HG03521 (cell line): ENCODE results near the gene COL2A1.
"Not testable (repeated sequence)": the region's sequence is repeated elsewhere in the genome, so short reads cannot be mapped to it uniquely, and the experiment has no call there.

Source experiments
- ATAC-seq: cut with Tn5 transposase; IDR thresholded peaks from one replicate; pipeline ENCODE4 v1.9.1; 2021; ENCODE audit warnings: mild to moderate bottlenecking, moderate library complexity; ENCODE audit not compliant: unreplicated experiment

Gene COL2A1

GRCh38 chr12:47978598-47978873 lies 25.7 kb downstream of the COL2A1 start:
- ATAC-seq: no peak

- no peak for ATAC-seq
These were observed 26.3 kb downstream of the COL2A1 start for GRCh38 chr12:47977772-47978597.

DNA sequence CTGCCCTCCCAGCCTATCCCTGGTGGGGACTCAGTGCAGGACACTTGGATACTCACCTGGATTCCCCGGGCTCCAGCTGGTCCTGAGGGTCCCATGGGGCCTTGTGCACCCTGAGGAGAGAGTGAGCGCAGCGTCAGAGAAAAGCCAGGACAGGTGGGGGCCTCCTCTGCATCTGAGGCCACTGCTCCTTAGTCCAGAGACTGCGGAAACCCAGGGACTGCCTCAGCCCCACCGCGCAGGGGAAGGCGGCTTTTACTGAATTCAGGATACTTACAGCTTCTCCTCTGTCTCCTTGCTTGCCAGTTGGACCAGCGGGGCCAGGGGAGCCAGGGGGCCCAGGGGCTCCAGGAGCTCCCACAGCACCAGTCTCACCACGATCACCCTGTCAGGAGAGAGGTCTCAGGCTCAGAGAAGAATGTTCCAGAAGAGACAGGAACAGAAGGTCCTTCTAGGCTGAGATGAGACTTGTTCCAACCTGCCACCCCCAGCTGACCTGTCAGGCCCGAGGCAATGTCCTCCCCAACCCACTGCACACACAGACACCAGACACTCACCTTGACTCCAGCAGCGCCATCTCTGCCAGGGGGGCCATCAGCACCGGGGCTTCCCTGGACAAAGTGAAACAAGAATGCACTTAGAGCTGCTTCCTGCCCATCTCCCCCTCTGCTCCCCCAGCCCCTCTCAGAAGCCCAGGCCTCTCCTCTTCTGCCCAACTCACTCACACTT lies 27.1 kb downstream of the COL2A1 start:
- no peak for ATAC-seq

GRCh38 chr12:47975816-47976215 lies 28.5 kb downstream of the COL2A1 start:
- ATAC-seq: no peak

- ATAC-seq: no peak
These were observed 29.1 kb downstream of the COL2A1 start for GRCh38 chr12:47975036-47975620.

GRCh38 chr12:47973870-47974269 lies 30.4 kb downstream of the COL2A1 start:
- no peak for ATAC-seq

DNA sequence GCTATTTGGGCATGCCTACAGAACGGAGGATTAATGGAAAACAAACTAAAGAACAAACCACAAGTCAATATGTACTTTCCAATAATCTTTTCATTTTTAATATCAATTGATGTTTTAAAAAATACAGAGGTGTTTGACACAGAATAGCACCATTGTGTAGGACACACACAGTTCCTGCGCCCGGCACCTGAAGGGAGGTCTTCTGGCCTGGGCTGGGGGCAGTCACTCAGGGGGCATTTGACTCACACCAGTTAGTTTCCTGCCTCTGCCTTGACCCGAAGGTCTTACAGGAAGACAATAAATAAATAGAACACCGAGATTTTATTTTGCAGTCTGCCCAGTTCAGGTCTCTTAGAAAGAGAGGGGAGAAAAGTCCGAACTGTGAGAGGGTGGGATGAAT lies 31.4 kb downstream of the COL2A1 start:
- ATAC-seq: no peak

- ATAC-seq: no peak
These were observed 33.4 kb downstream of the COL2A1 start for GRCh38 chr12:47970843-47971242.

- no peak for ATAC-seq
These were observed 34.4 kb downstream of the COL2A1 start for GRCh38 chr12:47969845-47970244.

- ATAC-seq: no peak
These were observed 36.6 kb downstream of the COL2A1 start for GRCh38 chr12:47967461-47968321.

- no peak for ATAC-seq
These were observed 38.7 kb downstream of the COL2A1 start for GRCh38 chr12:47965581-47965980.

GRCh38 chr12:47964106-47964728 lies 40.1 kb downstream of the COL2A1 start:
- ATAC-seq: no peak

GRCh38 chr12:47963340-47964040 lies 40.8 kb downstream of the COL2A1 start, which contains the start of gene TMEM106C:
TSS of gene TMEM106C (plus strand) at chr12:47963596. CDS start at chr12:47964237, 641 bp downstream.
- peak; percentile 93 for ATAC-seq

- ATAC-seq: no peak
These were observed 42.1 kb downstream of the COL2A1 start for GRCh38 chr12:47962198-47962597.

GRCh38 chr12:47957671-47958070 lies 46.6 kb downstream of the COL2A1 start:
- ATAC-seq: not testable (repeated sequence)

DNA sequence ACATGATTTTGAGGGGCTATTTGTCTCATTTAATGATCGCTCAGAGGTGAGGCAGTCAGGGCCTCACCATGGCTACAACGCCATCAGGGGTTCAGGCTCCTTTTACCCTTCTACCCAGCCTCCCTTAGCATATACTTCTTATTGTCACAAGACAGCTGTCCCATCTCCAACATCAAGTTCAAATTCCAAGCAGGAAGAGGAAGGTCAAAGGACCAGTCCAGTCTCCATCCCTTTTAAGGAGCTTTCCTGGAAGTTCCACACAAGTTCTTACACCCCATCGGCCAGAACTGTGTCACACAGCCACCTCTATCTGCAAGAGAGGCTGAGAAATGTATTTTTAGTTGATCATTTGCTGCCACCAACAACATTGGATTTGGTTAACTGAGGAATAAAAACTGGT lies 49.2 kb downstream of the COL2A1 start:
- no peak for ATAC-seq

DNA sequence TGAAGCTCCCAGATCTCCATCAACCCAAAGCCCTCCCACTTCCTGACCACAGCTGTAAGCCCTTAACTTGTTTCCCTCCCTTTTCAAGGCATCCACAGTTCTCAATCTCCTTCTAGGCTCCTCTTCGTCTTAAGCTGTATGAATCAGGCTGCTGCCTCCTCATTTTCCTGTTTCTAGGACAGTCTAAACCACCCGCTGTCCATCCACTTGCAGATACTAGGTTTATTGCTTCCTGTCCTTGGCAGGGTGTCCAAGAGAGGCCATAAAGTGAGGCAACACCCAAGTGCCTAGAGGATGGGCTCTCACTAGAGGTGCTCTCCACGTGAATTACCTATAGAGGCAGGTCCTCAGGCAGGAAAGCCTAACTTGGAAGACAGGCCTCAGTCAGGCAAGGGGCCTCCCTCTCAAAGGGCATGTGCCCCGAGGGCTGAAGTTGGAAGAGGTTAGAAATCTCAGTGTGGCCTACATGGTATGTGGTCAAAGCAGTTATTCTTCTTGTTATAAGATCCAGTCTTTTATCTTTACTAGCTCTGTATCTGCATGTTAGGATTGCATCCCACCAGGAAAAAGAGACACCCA lies 49.7 kb downstream of the COL2A1 start:
- no peak for ATAC-seq

GRCh38 chr12:47954058-47954457 lies 50.2 kb downstream of the COL2A1 start:
- no peak for ATAC-seq

- no peak for ATAC-seq
These were observed 53.3 kb downstream of the COL2A1 start for GRCh38 chr12:47950856-47951468.
